PFSK-1 (cell line): ENCODE data around the gene UCK1.

Experiments
- FOXP2 ChIP-seq: optimal IDR thresholded peaks from 2 replicates; pipeline ENCODE3; 2011; ENCODE audit warnings: borderline replicate concordance, control low read depth, inconsistent platforms; ENCODE audit not compliant: insufficient read depth; ENCODE audit errors: extremely low read length, extremely low read depth
- POLR2AphosphoS5 ChIP-seq: IDR thresholded peaks from 2 replicates; pipeline ENCODE4 v1.6.1; 2012; ENCODE audit warnings: low read depth, mild to moderate bottlenecking, control low read depth, low read length, moderate library complexity
- SIN3A ChIP-seq: IDR thresholded peaks from 2 replicates; pipeline ENCODE4 v1.6.1; 2012; ENCODE audit warnings: mild to moderate bottlenecking, low read length, moderate library complexity, borderline replicate concordance; ENCODE audit not compliant: insufficient read depth
- TAF1 ChIP-seq: IDR thresholded peaks from 2 replicates; pipeline ENCODE4 v1.6.1; 2012; ENCODE audit warnings: low read length, control low read depth, borderline replicate concordance; ENCODE audit not compliant: insufficient read depth
- TF ChIP-seq, protein P1 (sequence below), 2 experiments: IDR thresholded peaks; 2 replicates each; pipeline versions ENCODE4 v1.6.1 to v1.8.0; 2011 to 2012; ENCODE audit warnings: low read depth in 2 of 2, low read length in 2 of 2, control low read depth in 1 of 2, inconsistent platforms in 1 of 2, mild to moderate bottlenecking in 1 of 2, moderate library complexity in 1 of 2; ENCODE audit not compliant: insufficient read depth in 1 of 2

UCK1 gene

DNA sequence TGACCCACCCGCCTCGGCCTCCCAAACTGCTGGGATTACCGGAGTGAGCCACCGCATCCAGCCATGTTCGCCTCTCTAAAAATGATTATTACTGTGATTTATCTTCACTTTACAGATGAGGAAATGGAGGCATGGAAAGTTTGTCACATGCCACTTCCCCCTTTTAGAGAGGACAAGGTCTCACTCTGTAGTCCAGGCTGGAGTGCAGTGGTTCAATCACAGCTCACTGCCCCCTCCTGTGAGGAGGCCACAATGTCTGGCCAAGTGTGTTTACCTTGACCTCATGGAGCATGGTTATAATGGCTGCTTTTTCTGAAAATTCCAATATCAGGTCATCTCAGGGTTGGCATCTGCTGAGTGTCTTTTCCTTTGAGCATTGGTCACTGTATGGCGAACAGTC is 21.0 kb upstream of the UCK1 start:
- TF ChIP-seq POLR2AphosphoS5 (no peak), FOXP2 (no peak), SIN3A (no peak), TAF1 (no peak)
- TF ChIP-seq, protein P1, sequence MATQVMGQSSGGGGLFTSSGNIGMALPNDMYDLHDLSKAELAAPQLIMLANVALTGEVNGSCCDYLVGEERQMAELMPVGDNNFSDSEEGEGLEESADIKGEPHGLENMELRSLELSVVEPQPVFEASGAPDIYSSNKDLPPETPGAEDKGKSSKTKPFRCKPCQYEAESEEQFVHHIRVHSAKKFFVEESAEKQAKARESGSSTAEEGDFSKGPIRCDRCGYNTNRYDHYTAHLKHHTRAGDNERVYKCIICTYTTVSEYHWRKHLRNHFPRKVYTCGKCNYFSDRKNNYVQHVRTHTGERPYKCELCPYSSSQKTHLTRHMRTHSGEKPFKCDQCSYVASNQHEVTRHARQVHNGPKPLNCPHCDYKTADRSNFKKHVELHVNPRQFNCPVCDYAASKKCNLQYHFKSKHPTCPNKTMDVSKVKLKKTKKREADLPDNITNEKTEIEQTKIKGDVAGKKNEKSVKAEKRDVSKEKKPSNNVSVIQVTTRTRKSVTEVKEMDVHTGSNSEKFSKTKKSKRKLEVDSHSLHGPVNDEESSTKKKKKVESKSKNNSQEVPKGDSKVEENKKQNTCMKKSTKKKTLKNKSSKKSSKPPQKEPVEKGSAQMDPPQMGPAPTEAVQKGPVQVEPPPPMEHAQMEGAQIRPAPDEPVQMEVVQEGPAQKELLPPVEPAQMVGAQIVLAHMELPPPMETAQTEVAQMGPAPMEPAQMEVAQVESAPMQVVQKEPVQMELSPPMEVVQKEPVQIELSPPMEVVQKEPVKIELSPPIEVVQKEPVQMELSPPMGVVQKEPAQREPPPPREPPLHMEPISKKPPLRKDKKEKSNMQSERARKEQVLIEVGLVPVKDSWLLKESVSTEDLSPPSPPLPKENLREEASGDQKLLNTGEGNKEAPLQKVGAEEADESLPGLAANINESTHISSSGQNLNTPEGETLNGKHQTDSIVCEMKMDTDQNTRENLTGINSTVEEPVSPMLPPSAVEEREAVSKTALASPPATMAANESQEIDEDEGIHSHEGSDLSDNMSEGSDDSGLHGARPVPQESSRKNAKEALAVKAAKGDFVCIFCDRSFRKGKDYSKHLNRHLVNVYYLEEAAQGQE (IDR thresholded peaks at IDR 0.05; ENCODE audit: insufficient read depth in 1 of 2, low read depth in 2 of 2, low read length in 2 of 2), result no peak

GRCh38 chr9:131546336-131547084 is 15.4 kb upstream of the UCK1 start:
- TF ChIP-seq FOXP2, result no peak
- no peak for TF ChIP-seq SIN3A
- no peak for TF ChIP-seq POLR2AphosphoS5
- no peak for TF ChIP-seq TAF1
- TF ChIP-seq, protein P1 (IDR thresholded peaks at IDR 0.05; ENCODE audit: insufficient read depth in 1 of 2, low read depth in 2 of 2, low read length in 2 of 2), result no peak

- TF ChIP-seq POLR2AphosphoS5 (no peak), FOXP2 (no peak), SIN3A (no peak), TAF1 (no peak)
- TF ChIP-seq, protein P1 (IDR thresholded peaks at IDR 0.05; ENCODE audit: insufficient read depth in 1 of 2, low read depth in 2 of 2, low read length in 2 of 2), result no peak
Observed at GRCh38 chr9:131545786-131546335, 14.8 kb upstream of the UCK1 start.

DNA sequence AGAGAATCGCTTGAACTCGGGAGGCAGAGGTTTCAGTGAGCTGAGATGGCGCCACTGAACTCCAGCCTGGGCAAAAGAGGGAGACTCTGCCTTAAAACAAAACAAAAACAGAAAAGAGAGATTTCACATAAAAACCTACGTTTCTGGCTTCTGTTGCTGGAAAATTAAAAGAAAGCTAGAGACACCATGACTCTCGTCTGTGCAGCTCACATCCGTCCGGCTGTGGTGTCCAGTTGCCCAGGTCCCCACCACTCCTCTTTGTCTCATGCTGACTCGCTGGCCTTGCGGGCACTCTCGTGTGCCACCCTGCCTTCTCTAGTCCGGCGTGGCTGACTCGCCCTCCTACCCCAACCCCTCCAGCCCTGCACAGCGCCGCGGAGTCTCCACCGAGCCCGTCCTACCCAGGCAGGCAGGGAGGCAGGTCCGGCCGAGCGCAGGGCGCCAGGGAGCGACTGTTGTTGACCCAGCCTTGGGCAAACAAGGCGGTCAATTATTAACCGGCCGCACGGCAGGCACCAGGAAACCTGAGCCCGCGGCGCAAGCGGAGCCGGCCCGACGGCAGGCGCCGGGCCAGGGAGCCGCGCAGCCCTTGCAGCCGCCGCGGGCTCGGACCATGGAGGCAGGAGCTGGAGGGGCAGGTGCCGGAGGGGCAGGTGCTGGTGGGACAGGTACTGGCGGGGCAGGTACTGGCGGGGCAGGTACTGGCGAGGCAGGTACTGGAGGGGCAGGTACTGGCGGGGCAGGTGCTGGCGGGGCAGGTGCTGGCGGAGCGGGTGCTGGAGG is 14.1 kb upstream of the UCK1 start, which contains the start of gene PRRT1B:
Gene PRRT1B (plus strand): TSS at position 521 of the 783 bp plus-strand sequence. CDS start 93 bp downstream, at position 614.
- TF ChIP-seq, protein P1 (IDR thresholded peaks at IDR 0.05; ENCODE audit: insufficient read depth in 1 of 2, low read depth in 2 of 2, low read length in 2 of 2), result no peak
- TF ChIP-seq POLR2AphosphoS5 (no peak), TAF1 (no peak), SIN3A (no peak), FOXP2 (no peak)
